ENCODE measurements around the gene TDRD7. TPM values are rescaled to one million over a fixed set of nuclear protein-coding genes. Genes with fewer than 3 reads are reported as not detected.

Gene TDRD7
- total RNA-seq, 3 donors from 2014 or later: 31.1 to 36.6 (median 33.4) TPM

- no peaks in the 10 kb centered on the region for H3K4me1 ChIP-seq (ENCODE audit: low read depth)
- no peaks in the 10 kb centered on the region for H3K36me3 ChIP-seq (ENCODE audit: low read depth)
- no peak for ATAC-seq
- TF ChIP-seq, protein P1, sequence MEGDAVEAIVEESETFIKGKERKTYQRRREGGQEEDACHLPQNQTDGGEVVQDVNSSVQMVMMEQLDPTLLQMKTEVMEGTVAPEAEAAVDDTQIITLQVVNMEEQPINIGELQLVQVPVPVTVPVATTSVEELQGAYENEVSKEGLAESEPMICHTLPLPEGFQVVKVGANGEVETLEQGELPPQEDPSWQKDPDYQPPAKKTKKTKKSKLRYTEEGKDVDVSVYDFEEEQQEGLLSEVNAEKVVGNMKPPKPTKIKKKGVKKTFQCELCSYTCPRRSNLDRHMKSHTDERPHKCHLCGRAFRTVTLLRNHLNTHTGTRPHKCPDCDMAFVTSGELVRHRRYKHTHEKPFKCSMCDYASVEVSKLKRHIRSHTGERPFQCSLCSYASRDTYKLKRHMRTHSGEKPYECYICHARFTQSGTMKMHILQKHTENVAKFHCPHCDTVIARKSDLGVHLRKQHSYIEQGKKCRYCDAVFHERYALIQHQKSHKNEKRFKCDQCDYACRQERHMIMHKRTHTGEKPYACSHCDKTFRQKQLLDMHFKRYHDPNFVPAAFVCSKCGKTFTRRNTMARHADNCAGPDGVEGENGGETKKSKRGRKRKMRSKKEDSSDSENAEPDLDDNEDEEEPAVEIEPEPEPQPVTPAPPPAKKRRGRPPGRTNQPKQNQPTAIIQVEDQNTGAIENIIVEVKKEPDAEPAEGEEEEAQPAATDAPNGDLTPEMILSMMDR (IDR thresholded peaks at IDR 0.05): no peak
- no peak for DNase-seq
- H3K4me3 ChIP-seq: no peak overlapping the region
- no peaks in the 10 kb centered on the region for H3K9me3 ChIP-seq
- intact Hi-C loops (cut with DNase I, micrococcal nuclease): no loop called here
Measured at GRCh38 chr9:97528529-97529230, 116.8 kb downstream of the TDRD7 start.

GRCh38 chr9:97529363-97530076 is 117.6 kb downstream of the TDRD7 start:
- ATAC-seq (no peak), DNase-seq (no peak)
- H3K4me1 ChIP-seq (ENCODE audit: low read depth): no peaks in the 10 kb centered on the region
- TF ChIP-seq, protein P1 (IDR thresholded peaks at IDR 0.05): no peak
- no peaks in the 10 kb centered on the region for H3K36me3 ChIP-seq (ENCODE audit: low read depth)
- no peak overlapping the region for H3K4me3 ChIP-seq
- no peaks in the 10 kb centered on the region for H3K9me3 ChIP-seq
- intact Hi-C loops (cut with DNase I, micrococcal nuclease): no loop called here

- Histone ChIP-seq H3K9me3 (no peaks in the 10 kb centered on the region), H3K4me3 (no peak overlapping the region), H3K4me1 (ENCODE audit: low read depth) (no peaks in the 10 kb centered on the region), H3K36me3 (ENCODE audit: low read depth) (no peaks in the 10 kb centered on the region)
- intact Hi-C loops (cut with DNase I, micrococcal nuclease): no loop called here
- no peak for DNase-seq
- TF ChIP-seq, protein P1 (IDR thresholded peaks at IDR 0.05): no peak
- ATAC-seq: no peak
Measured at GRCh38 chr9:97531888-97532376, 120.0 kb downstream of the TDRD7 start.

DNA sequence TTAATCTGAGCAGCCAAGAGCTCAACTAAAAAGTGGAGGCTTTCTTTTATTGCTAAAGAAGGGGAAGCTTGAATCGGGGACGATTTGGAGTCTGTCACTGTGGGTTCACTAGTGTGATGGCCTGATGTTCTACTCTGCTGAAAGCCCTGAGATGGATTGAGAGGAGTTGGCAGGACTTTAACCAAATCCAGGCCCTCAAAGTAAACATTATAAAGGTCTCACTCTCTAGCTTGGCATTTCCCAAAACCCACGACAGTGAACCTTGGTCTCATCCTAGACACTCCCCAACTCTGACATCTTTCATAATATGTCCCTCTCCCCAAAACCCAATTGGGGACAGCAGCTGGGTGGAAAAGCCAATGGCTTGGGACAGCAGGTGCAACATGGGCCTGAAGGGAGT is 122.3 kb downstream of the TDRD7 start:
- no peak overlapping the region for H3K4me3 ChIP-seq
- TF ChIP-seq, protein P1 (IDR thresholded peaks at IDR 0.05): no peak
- ATAC-seq (no peak), DNase-seq (no peak)
- no peaks in the 10 kb centered on the region for H3K36me3 ChIP-seq (ENCODE audit: low read depth)
- no peaks in the 10 kb centered on the region for H3K9me3 ChIP-seq
- intact Hi-C loops (cut with DNase I, micrococcal nuclease): no loop called here
- no peaks in the 10 kb centered on the region for H3K4me1 ChIP-seq (ENCODE audit: low read depth)

- ATAC-seq: no peak
- intact Hi-C loops (cut with DNase I, micrococcal nuclease): no loop called here
- TF ChIP-seq, protein P1 (IDR thresholded peaks at IDR 0.05): no peak
- Histone ChIP-seq H3K9me3 (no peaks in the 10 kb centered on the region), H3K4me3 (no peak overlapping the region), H3K4me1 (ENCODE audit: low read depth) (no peaks in the 10 kb centered on the region), H3K36me3 (ENCODE audit: low read depth) (no peaks in the 10 kb centered on the region)
- DNase-seq: no peak
Measured at GRCh38 chr9:97534961-97535594, 123.2 kb downstream of the TDRD7 start.

All from mucosa of descending colon (tissue), 3 donors.